ENCODE results near the gene FAT4.

Gene FAT4

DNA sequence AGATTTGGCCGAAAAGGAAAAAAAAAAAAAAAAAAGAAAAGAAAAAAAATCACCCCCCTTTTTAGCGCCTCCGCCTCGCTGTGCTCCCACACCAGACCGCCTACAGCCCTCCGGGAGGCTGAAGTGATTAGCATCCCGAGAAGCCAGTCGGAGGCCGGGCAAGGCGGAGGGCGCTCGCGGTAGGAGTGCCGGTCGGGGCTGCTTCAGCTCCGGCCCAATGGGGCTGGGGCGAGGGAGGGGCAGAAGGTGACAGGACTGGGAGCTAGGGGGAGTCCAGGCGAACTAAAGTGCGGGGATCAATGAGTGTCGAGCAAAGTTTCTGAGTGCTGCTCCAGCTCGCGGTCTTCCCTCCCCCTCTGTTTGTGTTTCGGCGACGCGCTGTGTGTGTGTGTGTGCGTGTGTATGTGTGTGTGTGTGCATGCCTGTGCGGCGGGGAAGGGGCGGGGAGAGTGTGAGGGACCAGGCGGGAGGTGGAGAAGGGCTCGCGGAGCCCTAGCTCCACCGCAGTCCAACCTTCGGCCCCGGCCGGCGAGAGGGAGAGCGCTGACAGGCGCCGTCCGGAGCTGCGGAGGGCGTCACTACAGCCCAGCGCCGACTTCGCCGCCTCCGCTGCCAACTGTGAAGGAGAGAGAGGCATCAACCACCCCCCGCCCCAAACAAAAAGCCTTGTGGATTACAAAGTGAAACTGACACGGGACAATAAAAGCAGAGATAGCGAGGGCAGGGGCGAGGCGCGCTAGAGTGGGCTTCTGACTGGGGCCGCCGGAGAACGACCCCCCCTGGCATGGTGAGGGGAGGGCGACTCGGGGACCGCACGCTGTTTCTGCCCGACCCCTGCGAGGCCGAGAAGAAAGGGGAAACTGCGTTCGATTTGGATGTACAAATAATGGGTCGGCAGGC lies at the start of gene FAT4:
Gene FAT4, plus strand, starts transcription at position 280 of the 900 bp plus-strand sequence. CDS start 1,457 bp downstream, outside the sequence.
- DNase-seq (peak; percentile 52), ATAC-seq (peak; percentile 73)

- ATAC-seq = no peak
Measured at GRCh38 chr4:125265846-125266245, 48.9 kb upstream of the FAT4 start.

GRCh38 chr4:125266901-125267604 lies 47.7 kb upstream of the FAT4 start:
- no peak for ATAC-seq
- DNase-seq = no peak

More at GRCh38 chr4:125265846-125266245, 48.9 kb upstream of the FAT4 start:
- no peak for DNase-seq

- ATAC-seq (no peak), DNase-seq (no peak)
Measured at GRCh38 chr4:125267630-125268029, 47.1 kb upstream of the FAT4 start.

- DNase-seq (no peak), ATAC-seq (no peak)
Measured at GRCh38 chr4:125268068-125268755, 46.5 kb upstream of the FAT4 start.

DNA sequence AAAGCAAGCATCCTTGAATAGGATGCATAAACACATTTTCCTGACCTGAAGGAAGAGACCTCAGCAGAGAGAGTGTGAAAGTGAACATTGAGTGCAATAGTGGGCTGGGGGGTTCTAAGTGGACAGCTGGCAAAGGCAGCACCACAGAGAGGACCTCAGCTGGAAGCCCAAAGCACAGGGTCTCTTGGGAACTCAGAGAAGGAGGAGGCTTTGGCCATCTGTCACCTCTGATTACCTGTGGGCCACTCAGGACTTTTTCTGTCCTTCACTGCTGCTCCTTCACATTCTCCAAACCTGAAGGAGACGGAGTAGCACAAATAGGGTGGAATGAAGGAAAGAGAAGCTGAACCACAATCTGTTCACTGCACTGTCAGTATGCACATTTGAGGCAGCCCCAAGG lies 37.9 kb upstream of the FAT4 start:
- ATAC-seq = no peak
- no peak for DNase-seq

DNA sequence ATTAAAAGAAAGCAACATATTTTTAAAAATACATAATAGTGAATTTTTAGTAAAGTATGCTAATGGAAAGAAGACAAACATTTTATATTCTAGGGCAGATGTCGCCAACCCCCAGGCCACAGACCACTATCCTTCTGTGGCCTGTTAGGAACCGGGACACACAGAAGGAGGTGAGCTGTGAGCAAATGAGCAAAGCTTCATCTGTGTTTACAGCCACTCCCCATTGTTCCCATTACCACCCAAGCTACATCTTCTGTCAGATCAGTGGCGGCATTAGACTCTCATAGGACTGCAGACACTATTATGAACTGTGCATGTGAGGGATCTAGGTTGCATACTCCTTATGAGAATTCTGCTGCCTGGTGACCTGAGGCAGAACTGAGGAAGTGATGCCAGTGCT lies 37.0 kb upstream of the FAT4 start:
- DNase-seq (no peak), ATAC-seq (no peak)

GRCh38 chr4:125280892-125281403 lies 33.8 kb upstream of the FAT4 start:
- ATAC-seq (no peak), DNase-seq (no peak)

DNA sequence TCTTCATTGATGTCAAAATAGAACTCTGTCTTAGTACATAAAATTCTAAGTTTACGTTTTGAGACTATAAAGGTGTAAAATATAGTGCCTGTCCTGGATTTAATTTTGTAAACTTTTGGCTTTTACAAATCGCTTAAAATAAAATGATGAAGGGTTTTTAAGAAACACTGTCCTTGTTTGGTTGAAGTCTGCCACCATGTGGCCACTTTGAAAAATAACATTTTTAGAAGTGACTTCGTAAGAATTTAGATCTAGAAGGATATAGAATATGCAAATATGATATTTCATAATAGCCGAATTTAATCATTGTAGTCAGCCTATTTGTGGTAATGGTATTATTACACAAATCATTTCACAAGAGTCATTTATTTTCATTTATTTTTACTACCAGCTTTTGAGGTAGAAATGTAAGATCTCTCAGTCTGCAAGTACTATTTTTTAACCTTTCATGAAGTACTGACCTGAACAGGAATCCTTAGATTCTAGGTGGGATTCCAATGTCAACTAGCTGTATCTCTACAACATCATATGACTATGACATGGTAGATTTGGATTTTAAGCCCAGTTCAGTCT lies 31.0 kb upstream of the FAT4 start:
- no peak for ATAC-seq
- no peak for DNase-seq

GRCh38 chr4:125297116-125297515 lies 17.6 kb upstream of the FAT4 start:
- DNase-seq (no peak), ATAC-seq (no peak)

GRCh38 chr4:125303058-125303457 lies 11.7 kb upstream of the FAT4 start:
- ATAC-seq (no peak), DNase-seq (no peak)

GRCh38 chr4:125303821-125304220 lies 10.9 kb upstream of the FAT4 start:
- DNase-seq (no peak), ATAC-seq (no peak)

- ATAC-seq (no peak), DNase-seq (no peak)
Measured at GRCh38 chr4:125306112-125306511, 8.6 kb upstream of the FAT4 start.

- ATAC-seq (no peak), DNase-seq (no peak)
Measured at GRCh38 chr4:125306533-125306932, 8.2 kb upstream of the FAT4 start.

DNA sequence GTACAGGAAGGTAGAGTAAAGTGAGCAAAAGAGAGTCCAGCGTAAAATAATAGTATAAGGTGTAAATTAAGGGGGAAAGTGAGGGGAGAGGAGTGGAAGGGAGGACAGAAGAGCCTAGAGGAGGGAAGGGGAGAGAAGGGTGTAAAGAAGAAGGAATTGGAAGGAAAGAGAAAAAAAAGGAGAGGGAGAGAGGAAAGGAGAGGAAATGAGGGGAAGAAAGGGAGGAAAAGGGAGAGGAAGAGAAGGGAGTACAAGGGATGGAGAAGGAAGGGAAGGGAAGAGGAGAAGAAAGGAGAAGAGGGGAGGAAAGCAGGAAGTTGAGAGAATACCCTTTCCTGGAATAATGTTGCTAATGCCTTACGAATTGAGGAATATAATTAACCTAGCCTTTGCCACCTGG lies 3.3 kb upstream of the FAT4 start:
- no peak for ATAC-seq
- DNase-seq = no peak

DNA sequence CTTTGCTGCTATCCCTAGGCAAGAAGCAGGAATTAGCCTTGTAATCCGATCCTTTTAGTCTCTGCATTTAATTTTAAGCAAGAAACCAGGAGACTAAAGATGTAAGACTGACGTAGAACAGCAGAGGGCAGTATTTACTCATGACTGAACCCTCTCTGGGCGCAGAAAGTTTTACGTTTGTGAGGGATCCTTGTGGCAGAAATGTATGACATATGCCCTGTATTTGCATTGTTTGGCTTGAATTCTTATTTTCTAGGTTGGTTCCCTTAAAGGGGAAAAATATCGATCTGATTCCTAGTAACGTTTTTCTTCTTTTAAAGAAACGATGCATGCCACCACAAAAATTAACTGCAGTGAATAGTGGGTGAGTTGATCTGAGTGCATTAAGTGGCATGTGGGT lies 1.3 kb upstream of the FAT4 start:
- ATAC-seq = peak; percentile 38
- DNase-seq = peak; percentile 7

DNA sequence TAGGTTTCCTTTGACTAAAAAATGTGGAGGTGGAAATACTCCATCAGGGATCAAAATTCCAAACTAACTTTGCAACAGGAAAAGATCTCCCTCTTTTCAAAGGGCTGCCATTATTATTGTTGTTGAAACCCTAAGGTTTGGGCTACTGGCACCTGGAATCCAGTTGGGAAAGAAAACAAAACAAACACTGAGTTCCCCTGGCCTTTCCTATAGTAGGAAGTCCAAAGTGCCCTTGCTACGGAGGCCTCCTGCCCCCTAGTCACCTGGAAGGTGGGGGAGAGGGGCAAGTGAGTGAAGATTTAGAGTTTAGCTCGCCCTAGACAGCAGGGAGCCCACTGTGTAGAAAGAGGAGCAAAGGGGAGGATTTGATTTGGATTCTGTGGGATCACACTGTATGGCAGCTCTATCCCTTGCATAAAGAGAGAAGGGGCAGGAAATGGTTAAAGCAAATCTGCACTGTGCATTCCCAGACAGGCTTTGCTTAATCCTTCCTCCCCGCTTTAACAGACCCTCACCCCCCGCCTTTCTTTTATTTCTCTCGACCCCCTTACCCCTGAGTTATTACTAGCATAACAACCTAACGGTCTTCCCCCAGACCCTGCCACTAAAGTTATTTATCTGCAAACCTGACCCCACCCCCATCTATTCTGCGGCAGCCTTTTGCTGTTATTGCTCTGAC lies 627 bp upstream of the FAT4 start:
- DNase-seq = no peak

DNA sequence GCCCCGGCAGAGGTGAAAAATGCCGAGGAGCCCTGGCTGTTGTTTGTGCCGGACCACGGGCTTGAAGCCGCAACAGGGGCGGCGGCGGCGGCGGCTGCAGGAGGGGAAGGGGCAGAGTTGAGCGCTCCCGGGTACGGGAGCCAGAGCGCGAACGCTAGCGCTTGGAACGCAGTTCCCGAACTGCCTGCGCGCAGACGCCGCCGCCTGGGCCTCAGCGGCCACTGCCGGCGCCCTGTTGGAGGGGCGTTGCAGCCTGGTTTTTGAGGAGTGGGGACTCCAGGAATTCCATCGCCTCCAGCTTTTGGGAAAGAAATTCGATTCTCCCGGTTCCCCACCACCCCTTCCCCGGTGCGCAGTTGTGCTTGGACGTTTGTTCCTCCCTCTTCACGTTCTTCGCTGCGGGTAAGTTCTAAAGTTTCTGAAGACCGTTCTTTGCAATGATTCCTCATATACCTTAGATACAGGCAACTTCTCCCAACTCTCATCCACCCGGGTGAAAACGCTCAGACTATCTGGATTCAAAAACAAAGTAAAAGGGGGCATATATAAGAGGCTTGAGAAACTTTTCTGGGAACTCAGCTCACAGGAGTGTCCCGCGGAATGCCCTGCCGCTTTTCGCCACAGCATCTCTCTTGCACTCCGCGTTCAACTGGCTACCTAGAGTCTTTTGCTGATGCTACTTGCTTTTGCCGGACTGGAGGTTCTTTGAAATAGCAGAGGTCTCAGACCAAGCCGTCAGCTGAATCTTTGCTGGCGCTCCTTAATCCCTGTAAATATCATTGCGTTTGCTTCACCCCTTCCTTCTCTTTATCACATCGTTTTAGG lies 1.0 kb downstream of the FAT4 start:
- peak; percentile 19 for DNase-seq
- no peak for ATAC-seq

More for the DNA sequence above, 627 bp upstream of the FAT4 start:
- ATAC-seq = no peak

DNA sequence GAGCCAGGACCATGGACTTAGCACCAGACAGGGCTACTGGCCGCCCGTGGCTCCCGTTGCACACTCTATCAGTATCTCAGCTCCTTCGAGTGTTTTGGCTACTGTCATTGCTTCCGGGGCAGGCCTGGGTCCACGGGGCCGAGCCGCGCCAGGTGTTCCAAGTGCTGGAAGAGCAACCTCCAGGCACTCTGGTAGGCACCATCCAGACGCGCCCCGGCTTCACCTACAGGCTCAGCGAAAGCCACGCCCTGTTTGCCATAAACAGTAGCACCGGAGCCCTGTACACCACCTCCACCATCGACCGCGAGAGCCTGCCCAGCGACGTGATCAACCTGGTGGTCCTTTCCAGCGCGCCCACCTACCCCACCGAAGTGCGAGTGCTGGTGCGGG lies 1.6 kb downstream of the FAT4 start:
- DNase-seq (peak; percentile 6), ATAC-seq (no peak)

- ATAC-seq (no peak), DNase-seq (peak; percentile 4)
Measured at GRCh38 chr4:125316791-125317524, 2.2 kb downstream of the FAT4 start.

All from stimulated activated naive CD8-positive, alpha-beta T cell treated with anti-CD3 and anti-CD28 coated beads, Interleukin-15, Interleukin-2, amounts not matched to agents 100 U/mL and 50 U/mL, for 24 hours (primary cell).